ENCODE data around the gene TMEM101.
"Not testable (repeated sequence)": the region's sequence is repeated elsewhere in the genome, so short reads cannot be mapped to it uniquely, and the experiment has no call there.

The TMEM101 gene

GRCh38 chr17:43976963-43977837 is 37.6 kb downstream of the TMEM101 start:
- in situ Hi-C loops (cut with MboI; ENCODE audit: low sequenced_read_pairs, unreplicated experiment): no loop called here
- DNase-seq (ENCODE audit: low spot score): no peak
- TF ChIP-seq CTCF (IDR thresholded peaks at IDR 0.05; ENCODE audit: borderline replicate concordance, control extremely low read depth, extremely low read depth, insufficient read depth, missing control alignments): no peak

- TF ChIP-seq CTCF (IDR thresholded peaks at IDR 0.05; ENCODE audit: borderline replicate concordance, control extremely low read depth, extremely low read depth, insufficient read depth, missing control alignments): no peak
- DNase-seq (ENCODE audit: low spot score): no peak
- in situ Hi-C loops (cut with MboI; ENCODE audit: low sequenced_read_pairs, unreplicated experiment): no loop called here
These were observed 38.9 kb downstream of the TMEM101 start for GRCh38 chr17:43975898-43976297.

- no peak for TF ChIP-seq CTCF (IDR thresholded peaks at IDR 0.05; ENCODE audit: borderline replicate concordance, control extremely low read depth, extremely low read depth, insufficient read depth, missing control alignments)
- DNase-seq (ENCODE audit: low spot score): no peak
- in situ Hi-C loops (cut with MboI; ENCODE audit: low sequenced_read_pairs, unreplicated experiment): no loop called here
These were observed 40.1 kb downstream of the TMEM101 start for GRCh38 chr17:43974382-43975266.

GRCh38 chr17:43972444-43973212 is 42.1 kb downstream of the TMEM101 start:
- in situ Hi-C loops (cut with MboI; ENCODE audit: low sequenced_read_pairs, unreplicated experiment); DNase-seq (ENCODE audit: low spot score): not testable (repeated sequence)

GRCh38 chr17:43971436-43971835 is 43.3 kb downstream of the TMEM101 start:
- DNase-seq (ENCODE audit: low spot score); in situ Hi-C loops (cut with MboI; ENCODE audit: low sequenced_read_pairs, unreplicated experiment): not testable (repeated sequence)

- DNase-seq (ENCODE audit: low spot score): no peak
- TF ChIP-seq CTCF (IDR thresholded peaks at IDR 0.05; ENCODE audit: borderline replicate concordance, control extremely low read depth, extremely low read depth, insufficient read depth, missing control alignments): no peak
- in situ Hi-C loops (cut with MboI; ENCODE audit: low sequenced_read_pairs, unreplicated experiment): no loop called here
These were observed 44.4 kb downstream of the TMEM101 start for GRCh38 chr17:43970366-43970765.

GRCh38 chr17:43967251-43967875 is 47.4 kb downstream of the TMEM101 start:
- in situ Hi-C loops (cut with MboI; ENCODE audit: low sequenced_read_pairs, unreplicated experiment): no loop called here
- DNase-seq (ENCODE audit: low spot score): no peak
- no peak for TF ChIP-seq CTCF (IDR thresholded peaks at IDR 0.05; ENCODE audit: borderline replicate concordance, control extremely low read depth, extremely low read depth, insufficient read depth, missing control alignments)

All from GM13976 (cell line).